Smooth muscle cell of the brain vasculature (primary cell): ENCODE results near the gene SCARB1.
"Not testable (repeated sequence)": the region's sequence is repeated elsewhere in the genome, so short reads cannot be mapped to it uniquely, and the experiment has no call there.

Source experiments
- DNase-seq: peaks from one replicate; pipeline ENCODE4 v3.0.0-alpha.2; 2012; ENCODE audit warnings: low read depth, low spot score

Gene SCARB1, protein sequence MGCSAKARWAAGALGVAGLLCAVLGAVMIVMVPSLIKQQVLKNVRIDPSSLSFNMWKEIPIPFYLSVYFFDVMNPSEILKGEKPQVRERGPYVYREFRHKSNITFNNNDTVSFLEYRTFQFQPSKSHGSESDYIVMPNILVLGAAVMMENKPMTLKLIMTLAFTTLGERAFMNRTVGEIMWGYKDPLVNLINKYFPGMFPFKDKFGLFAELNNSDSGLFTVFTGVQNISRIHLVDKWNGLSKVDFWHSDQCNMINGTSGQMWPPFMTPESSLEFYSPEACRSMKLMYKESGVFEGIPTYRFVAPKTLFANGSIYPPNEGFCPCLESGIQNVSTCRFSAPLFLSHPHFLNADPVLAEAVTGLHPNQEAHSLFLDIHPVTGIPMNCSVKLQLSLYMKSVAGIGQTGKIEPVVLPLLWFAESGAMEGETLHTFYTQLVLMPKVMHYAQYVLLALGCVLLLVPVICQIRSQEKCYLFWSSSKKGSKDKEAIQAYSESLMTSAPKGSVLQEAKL

DNA sequence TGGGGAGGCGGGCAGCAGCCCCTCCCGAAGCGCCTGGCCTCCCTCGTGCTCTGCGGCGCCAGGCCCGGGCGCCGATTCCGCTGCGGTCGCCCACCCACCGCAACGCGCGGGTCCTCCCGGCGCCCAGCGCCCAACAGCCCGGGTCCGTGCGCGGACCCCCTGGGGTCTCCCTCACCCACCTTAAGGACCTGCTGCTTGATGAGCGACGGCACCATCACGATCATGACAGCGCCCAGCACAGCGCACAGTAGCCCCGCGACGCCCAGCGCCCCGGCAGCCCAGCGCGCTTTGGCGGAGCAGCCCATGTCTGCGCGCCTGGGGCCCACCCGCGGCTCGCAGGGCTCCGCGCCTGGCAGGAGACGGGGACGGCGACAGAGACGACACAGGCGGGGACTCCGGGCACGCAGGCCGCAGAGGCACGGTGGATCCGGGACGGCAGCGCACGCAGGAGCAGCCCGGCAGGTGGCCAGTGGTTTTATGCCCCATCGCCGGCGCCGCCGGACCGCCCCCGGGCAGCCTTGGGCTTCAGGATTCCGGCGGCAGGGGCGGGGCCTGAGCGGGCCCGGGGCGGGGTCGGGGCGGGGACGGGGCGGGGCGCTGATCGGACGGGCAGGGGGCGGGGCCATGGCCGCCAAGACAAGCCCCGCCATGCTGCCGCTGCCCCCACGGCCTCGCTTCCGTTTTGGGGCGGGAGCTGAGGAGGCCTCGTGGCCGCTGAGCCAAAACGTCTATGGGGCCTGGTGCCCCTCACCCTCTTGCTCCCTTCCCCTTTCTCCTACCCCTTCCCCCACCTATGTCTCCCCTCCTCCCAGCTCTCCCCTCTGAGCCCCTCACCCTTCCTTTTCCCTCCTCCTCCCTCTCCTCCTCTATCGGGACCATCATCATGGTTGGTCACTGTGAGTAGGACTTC lies at the start of gene SCARB1:
Gene SCARB1 (minus strand): TSS at position 449 of the 910 bp plus-strand sequence. CDS start 144 bp downstream, at position 305.
- no peak for DNase-seq

DNA sequence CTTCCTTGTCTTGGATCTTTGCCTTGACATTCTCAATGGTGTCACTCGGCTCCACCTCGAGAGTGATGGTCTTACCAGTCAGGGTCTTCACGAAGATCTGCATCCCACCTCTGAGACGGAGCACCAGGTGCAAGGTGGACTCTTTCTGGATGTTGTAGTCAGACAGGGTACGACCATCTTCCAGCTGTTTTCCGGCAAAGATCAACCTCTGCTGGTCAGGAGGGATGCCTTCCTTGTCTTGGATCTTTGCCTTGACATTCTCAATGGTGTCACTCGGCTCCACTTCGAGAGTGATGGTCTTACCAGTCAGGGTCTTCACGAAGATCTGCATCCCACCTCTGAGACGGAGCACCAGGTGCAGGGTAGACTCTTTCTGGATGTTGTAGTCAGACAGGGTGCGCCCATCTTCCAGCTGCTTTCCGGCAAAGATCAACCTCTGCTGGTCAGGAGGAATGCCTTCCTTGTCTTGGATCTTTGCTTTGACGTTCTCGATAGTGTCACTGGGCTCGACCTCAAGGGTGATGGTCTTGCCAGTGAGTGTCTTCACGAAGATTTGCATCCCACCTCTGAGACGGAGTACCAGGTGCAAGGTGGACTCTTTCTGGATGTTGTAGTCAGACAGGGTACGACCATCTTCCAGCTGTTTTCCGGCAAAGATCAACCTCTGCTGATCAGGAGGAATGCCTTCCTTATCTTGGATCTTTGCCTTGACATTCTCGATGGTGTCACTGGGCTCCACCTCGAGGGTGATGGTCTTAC lies 49.0 kb upstream of the SCARB1 start:
- DNase-seq, result not testable (repeated sequence)

DNA sequence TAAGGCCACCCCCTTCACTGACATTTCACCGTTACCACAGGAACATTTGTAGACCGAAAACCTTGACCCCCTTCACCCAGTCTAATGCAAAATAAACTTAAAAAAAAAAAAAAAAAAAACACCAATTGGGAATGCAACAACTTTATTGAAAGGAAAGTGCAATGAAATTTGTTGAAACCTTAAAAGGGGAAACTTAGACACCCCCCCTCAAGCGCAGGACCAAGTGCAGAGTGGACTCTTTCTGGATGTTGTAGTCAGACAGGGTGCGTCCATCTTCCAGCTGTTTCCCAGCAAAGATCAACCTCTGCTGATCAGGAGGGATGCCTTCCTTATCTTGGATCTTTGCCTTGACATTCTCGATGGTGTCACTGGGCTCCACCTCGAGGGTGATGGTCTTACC lies 47.9 kb upstream of the SCARB1 start:
- not testable (repeated sequence) for DNase-seq

DNA sequence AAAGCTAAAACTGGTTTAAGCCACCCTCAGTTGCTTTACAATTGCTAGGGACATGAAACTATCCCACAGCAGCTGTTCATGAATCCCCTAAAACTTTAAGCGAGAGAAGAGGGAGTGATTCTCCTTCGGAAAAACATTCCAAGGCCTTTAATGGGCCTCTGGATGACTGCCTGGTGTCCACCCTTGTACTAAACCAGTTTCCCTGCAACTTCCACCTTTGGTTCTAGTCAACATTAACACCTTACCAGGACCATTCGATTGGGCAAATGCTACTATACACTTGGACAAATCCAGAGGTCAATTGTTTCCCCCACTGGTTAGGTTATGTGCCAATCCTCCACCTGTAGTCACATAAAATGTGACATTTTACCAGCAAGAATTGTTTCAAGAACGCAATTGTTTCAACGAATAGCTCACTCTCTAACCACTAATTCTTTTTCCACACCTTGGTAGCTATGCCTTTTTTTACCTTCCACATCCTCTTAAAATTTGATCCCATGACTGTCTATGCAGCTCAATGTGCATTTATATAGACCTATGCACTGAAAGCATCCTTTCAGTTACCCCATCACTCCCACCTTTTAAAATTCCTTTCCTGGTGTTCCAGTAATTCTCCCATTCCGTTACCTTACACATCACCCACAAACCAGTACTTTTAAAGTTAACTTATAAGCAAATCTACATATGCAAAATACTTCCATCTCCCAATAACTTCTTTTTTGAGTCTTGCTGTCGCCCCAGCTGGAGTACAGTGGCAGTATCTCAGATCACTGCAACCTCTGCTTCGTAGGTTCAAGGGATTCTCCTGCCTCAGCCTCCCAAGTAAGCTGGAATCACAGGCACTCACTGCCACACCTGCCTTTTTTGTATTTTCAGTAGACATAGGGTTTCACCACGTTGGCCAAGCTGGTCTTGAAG lies 47.2 kb upstream of the SCARB1 start:
- no peak for DNase-seq

DNA sequence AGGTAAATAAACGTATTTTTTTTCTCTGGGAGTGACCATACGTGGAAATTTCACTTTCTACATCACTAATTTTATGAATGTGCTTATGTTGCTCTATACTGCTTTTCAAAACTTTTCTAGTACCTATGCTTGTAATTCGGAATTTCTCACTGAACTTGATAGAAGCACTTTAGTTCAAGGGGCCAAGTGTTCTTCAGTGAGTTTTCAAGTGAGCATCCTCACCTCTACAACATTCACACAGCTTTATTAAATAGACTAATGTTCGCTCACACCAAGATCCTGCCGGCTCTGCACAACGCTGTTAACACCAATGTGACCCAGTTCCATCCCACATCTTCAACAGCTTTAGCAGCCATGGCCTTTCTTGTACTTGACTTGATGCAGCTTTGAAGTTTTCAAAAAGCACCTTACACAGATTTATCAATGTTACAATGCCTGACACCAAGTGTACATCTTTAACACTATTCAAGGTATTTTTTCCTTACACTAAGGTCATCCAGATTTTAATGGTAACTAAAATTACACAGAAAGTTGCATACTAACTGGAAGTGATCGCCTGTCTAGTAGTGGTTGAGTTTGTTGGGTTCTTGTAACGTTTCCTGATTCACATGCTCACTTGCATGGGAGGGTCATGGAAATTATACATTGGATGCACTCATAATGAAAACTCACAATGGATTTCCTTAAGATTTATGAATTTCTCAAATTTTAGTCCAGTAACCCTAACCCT lies 46.3 kb upstream of the SCARB1 start:
- DNase-seq, result no peak

DNA sequence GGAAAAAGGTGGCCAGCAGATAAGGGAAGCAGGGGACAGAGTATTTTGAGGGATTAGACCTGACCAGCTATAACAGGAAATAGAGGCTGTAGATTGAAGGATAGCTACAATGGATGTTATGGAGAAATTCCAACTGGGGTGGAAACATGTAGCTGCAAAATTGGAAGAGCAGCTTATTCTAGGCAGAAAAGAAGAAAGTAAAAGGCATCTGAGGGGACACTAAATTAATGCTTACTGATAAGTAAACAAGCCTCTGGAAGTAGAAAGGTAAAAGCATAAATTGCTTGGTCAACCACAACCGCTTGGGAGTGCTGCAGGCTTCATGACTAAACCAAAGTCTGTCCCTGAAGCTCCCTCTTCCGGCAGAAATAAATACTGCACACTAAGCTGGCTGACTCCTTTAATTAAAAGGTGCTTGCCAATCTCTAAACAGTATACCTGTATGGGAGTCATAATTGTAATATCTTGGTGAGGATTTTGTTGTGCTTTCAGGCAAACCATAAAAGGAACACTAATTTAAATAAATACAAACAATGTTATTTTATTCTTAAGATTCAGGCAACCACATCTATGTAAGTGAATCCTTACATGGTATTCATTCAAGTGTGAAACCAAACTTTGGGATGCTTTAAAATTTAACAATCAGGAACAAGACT lies 43.1 kb upstream of the SCARB1 start:
- peak; percentile 78 for DNase-seq

DNA sequence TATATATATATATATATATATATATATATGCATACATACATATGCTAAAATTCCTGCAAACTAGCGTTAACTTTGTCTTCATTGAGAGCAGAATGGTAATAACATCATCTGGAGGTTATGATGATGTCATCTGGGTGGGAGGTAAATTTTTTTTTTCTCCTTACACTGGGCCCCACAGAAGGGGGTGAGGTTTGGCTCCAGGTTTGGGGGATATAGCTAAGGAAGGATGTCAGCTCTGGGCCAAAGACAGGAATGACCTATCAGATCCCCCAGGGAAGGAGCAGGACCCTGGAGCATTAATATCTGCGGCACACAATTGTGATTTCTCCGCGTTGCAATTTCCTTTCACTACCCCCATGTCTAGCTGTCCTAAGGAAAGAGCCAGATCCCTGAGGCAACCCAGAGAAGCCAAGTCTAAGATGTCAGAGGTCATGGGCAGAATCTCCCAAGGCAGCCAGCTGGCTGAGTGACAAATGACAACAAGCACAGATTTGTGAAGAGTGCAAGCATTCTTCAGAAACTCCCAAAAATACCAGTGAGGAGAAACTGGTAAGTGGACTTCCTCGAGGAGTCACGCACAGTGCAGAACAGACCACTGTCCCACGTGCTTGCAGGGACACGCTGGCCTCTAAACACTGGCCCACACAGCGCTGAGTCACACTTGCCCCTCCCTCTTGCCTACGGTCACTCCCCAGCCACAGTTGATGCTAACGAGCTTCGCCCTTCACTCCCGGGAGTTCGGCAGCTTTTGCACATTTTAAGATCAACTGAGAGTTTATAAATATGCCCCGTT lies 40.8 kb upstream of the SCARB1 start:
- no peak for DNase-seq

DNA sequence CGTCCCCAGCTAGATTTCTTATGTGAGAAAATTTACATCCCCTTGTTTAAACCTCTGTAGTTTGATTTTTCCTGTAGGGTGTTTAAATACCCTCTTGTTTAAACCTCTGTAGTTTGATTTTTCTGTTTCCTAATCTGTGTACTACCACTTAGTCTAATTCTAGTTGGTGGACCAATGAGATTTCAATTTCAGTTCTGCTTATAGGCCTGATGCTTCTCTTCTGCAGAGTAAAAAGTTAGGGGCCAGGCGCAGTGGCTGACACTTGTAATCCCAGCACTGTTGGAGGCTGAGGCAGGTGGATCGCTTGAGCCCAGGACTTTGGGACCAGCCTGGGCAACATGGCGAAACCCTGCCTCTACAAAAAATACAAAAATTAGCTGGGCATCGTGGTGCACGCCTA lies 39.3 kb upstream of the SCARB1 start:
- no peak for DNase-seq

DNA sequence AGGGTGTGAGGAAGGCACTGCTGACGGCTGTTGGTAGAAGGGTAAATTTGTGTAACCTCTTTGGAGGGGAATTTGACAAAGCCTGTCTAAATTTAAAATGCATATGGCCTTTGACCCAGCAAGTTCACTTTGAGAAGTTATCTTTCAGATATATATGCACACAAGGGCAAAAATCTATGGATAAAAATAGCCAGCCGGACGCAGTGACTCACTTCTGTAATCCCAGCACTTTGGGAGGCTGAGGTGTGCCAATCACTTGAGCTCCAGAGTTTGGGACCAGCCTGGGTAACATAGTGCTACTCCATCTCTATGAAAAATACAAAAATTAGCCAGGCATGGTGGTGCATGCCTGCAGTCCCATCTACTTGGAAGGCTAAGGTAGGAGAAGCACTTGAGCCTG lies 37.3 kb upstream of the SCARB1 start:
- DNase-seq, result no peak

DNA sequence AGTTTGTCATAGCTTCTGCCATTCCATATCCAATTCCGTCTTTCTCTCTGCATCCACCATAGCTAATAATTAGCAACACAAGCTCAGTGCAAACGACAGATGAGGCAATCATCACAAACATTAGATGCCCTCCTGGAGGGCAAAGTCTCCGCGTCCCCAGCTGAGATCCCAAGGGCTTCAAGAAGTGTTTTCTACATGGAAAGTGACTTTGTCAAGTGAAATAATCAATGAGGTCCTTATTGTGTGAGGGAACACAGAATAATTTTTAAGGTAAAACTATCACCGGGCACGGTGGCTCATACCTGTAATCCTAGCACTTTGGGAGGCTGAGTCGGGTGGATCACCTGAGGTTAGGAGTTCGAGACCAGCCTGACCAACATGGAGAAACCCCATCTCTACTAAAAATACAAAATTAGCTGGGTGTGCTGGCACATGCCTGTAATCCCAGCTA lies 36.7 kb upstream of the SCARB1 start:
- not testable (repeated sequence) for DNase-seq

DNA sequence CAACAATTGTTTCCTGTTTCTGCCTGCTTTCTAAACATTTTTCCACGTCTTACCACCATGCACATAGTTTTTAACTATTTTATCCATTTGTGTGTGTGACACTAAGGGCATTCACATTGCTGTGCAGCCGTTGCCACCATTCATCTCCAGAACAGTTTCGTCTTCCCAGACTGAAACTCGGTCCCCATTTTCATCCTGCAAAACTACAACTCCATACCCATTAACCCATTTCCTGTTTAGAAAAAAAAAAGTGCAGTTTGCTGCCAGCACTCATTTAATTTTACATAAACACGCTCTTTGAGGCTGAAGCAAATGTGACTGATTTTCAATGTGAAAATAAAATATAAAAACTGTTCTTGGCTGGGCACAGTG lies 35.2 kb upstream of the SCARB1 start:
- no peak for DNase-seq

DNA sequence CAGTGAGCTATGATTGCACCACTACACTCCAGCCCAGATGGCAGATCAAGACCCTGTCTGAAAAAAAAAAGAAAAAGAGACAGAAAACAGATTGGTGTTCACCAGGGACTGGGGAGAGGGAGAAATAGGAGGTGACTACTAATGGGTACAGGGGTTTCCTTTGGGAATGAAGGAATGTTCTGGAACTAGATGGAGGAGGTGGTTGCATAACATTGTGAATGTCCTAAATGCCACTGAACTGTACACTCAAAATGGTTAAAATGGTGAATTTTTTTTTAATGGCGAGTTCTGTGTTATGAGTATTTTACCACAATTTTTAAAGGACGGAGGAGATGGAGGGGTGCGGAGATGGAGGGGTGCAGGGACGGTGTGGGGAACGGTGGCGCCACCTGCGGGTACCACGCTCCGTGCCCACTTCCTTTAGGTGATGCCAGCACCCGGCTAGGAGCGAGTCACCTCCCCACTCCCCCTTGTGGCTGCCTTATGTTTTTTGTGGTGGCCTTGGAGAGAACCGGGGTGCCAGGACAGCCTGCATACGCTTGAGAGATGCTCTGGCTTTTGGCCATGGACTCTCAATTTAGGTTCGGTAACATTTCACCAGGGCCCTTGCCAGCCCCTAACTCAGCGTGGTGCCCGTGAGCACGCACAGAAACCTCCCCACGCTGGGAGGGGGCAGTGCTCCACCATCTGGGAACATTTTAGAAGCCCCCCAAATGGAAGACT lies 34.7 kb upstream of the SCARB1 start:
- no peak for DNase-seq

DNA sequence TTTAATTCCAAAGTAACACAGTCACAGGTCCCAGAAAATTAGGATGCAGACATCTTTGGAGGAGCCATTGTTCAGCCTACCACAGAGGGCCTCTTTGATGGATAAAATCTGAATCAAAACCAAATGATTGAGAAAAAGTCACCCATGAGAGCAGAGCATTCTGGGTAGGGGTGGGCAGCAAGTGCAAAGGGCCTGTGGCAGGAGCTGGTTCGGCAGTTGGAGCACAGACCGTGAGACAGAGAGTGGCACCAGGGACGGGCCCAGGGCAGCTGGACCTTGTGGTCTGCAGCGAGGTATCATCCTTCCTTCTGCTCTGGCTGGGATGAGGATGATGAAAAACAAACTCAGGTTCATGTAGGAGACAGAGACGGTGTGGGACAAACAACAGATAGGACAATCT lies 32.8 kb upstream of the SCARB1 start:
- no peak for DNase-seq

DNA sequence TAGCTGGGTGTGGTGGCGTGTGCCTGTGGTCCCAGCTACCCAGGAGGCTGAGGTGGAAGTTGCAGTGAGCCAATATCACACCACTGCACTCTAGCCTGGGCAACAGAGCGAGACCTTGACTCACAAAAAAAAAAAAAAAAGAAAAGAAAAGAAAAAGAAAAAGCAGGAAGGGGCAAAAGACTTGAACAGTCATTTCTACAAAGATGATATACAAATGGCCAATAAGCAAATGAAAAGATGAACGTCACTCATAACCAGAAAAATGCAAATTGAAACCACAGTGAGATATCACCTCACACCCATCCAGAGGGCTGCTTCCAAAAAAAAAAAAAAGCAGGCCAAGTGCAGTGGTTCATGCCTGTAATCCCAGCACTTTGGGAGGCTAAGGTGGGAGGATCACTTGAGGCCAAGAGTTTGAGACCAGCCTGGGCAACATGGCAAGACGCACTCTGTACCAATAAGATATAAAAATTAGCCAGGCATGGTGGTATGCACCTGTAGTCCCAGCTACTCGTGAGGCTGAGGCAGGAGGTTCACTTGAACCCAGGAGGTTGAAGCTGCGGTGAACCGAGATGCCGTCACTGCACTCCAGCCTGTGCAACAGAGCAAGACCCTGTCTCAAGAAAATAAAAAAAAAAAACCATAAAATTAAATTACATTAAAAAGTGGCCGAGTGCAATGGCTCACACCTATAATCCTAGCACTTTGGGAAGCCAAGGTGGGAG lies 30.3 kb upstream of the SCARB1 start:
- no peak for DNase-seq

DNA sequence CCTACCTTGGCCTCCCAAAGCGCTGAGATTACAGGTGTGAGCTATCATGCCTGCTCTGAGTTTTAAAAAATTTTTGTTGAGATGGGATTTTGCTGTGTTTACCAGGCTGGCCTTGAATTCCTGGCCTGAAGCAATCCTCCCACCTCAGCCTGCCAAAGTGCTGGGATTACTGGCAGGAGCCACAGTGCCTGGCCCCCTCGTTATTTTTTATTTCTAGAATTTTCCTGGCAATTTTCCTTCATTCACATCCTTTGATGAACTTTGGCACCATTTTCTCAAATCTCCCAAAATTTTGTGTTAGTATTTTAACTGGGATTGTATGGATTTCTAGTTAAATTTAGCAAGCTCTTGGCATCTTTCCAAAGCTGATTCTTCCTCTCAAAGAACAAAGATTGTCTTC lies 24.6 kb upstream of the SCARB1 start:
- no peak for DNase-seq

DNA sequence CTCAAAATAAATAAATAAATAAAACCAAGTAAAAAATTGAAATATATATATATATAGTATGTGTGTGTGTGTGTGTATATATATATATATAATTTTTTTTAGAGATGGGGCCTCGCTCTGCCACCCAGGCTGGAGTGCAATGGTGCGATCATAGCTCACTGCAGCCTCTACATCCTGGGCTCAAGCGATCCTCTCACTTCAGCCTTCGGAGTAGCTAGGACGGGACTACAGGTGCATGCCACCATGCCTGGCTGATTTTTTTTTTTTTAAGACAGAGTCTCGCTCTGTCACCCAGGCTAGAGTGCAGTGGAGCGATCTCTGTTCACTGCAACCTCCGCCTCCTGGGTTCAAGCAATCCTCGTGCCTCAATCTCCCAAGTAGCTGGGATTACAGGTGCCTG lies 24.1 kb upstream of the SCARB1 start:
- not testable (repeated sequence) for DNase-seq
